OCI-LY7 (cell line): ENCODE data around the gene GCNT2.

ENCODE experiments used
- CTCF ChIP-seq: fragments of 200-600 bp; sonication (generic); conservative IDR thresholded peaks from 2 replicates; pipeline ENCODE4 v1.5.1; 2014; ENCODE audit warnings: mild to moderate bottlenecking, antibody characterized with exemption, low read length, moderate library complexity, mixed read lengths
- EZH2phosphoT487 ChIP-seq: fragments of 200-600 bp; sonication (generic); IDR thresholded peaks from 2 replicates; pipeline ENCODE4 v1.6.1; 2018; ENCODE audit warnings: low read depth, borderline replicate concordance, mild to moderate bottlenecking, mixed run types, antibody characterized with exemption, low read length, moderate library complexity, mixed read lengths

- TF ChIP-seq CTCF (no peak), EZH2phosphoT487 (no peak)
Measured at GRCh38 chr6:10613723-10614122, 92.6 kb downstream of the GCNT2 start.
